Measurements from ENCODE around the gene HK3.

Gene HK3

DNA sequence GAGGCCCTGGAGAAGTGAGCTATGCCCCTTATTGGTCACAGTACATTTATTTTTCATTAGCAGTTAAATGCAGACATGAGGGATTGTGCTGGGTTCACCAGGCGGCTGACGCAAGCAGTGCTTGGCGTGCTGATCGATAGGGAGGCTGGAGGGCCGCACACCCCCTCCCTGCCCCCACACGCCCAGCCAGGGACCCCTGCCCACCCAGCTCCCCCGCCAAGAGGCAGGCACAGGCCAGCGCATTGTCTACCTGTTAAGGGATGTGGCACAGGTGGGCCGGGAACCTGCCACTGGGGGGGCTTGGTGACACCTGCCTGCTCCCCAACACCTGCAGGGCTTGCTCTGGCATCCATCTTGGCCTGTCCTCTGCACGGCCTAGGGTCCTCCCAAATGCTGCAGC, 39.2 kb downstream of the HK3 start:
- TF ChIP-seq, protein P1, sequence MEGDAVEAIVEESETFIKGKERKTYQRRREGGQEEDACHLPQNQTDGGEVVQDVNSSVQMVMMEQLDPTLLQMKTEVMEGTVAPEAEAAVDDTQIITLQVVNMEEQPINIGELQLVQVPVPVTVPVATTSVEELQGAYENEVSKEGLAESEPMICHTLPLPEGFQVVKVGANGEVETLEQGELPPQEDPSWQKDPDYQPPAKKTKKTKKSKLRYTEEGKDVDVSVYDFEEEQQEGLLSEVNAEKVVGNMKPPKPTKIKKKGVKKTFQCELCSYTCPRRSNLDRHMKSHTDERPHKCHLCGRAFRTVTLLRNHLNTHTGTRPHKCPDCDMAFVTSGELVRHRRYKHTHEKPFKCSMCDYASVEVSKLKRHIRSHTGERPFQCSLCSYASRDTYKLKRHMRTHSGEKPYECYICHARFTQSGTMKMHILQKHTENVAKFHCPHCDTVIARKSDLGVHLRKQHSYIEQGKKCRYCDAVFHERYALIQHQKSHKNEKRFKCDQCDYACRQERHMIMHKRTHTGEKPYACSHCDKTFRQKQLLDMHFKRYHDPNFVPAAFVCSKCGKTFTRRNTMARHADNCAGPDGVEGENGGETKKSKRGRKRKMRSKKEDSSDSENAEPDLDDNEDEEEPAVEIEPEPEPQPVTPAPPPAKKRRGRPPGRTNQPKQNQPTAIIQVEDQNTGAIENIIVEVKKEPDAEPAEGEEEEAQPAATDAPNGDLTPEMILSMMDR (IDR thresholded peaks at IDR 0.05; ENCODE audit: control insufficient read depth, insufficient read depth, low read depth, low read length, missing control alignments): no peak
- DNase-seq (ENCODE audit: low read depth): no peak
- no peak overlapping the region for H3K4me3 ChIP-seq (ENCODE audit: control insufficient read depth, low read depth, low read length)

DNA sequence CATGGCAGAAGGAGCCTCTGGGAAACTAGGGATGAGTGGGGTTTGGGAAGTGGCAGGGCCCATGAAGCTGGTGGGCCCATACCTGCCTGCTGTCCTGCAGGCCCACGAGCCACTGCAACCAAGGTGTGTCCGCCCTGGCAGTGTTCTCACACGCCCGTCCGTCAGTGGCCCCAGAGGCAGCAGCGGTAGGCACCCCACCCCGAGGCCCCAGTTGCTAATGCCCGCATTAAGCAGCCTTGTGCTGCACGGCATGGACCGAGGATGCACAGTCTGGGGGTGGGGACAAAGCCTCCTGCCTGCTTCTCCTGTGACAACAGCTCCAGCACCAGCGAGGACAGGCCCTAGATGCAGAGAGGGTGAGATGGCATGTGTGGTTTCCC, 41.3 kb downstream of the HK3 start:
- TF ChIP-seq, protein P1 (IDR thresholded peaks at IDR 0.05; ENCODE audit: control insufficient read depth, insufficient read depth, low read depth, low read length, missing control alignments): no peak
- DNase-seq (ENCODE audit: low read depth): no peak
- H3K4me3 ChIP-seq (ENCODE audit: control insufficient read depth, low read depth, low read length): no peak overlapping the region

DNA sequence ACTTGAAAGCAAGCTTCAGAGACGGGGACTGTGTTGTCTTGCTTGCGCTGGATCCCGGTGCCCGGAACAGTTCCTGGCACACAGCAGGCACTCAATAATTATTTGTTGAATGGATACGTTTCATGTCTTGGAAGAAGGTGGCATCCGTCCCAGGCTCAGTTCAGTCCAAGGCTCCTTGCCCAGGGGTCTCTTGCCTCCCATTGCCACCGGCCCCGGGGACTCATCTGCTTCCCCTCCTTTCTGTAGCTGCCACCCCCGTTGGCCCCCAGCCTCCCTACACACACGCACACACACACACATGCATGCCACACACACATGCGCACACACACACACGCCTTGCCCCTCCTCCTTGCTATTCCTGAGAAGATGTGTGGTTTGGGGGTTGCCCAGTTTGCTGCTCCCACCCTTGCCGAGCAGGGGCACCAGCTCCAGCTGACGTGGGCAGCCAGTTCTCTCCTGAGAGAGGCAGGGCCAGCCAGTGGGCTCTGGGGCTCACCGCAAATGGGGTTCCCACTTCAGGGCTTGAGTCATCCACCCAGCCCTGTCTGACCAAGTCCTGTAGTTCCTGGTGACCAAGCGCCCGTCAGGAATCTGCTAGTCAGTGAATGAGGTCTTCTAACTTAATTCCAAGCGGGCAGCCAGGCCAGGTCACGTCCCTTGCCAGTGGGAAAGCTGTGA, 41.8 kb downstream of the HK3 start:
- no peak overlapping the region for H3K4me3 ChIP-seq (ENCODE audit: control insufficient read depth, low read depth, low read length)
- DNase-seq (ENCODE audit: low read depth): no peak
- TF ChIP-seq, protein P1 (IDR thresholded peaks at IDR 0.05; ENCODE audit: control insufficient read depth, insufficient read depth, low read depth, low read length, missing control alignments): no peak

DNA sequence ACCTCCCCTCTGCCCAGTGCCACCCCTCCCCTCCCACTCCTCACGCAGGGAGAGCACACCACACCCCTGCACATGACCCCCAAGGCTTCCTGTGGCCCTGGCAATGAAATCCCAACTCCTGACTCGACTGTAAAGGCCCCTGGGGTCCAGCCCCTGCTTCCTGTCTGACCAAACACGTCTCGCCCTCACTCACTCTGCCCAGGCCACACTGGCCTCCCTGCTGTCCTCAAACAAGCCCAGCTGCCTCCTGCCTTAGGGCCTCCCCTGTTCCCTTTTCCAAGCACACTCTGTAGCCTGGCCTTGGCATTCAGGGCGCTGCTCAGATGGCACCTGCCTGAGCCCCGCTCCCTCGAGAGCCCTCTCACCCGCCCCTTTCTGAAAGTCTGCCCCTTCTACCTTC, 42.4 kb downstream of the HK3 start:
- no peak overlapping the region for H3K4me3 ChIP-seq (ENCODE audit: control insufficient read depth, low read depth, low read length)
- no peak for DNase-seq (ENCODE audit: low read depth)
- TF ChIP-seq, protein P1 (IDR thresholded peaks at IDR 0.05; ENCODE audit: control insufficient read depth, insufficient read depth, low read depth, low read length, missing control alignments): no peak

DNA sequence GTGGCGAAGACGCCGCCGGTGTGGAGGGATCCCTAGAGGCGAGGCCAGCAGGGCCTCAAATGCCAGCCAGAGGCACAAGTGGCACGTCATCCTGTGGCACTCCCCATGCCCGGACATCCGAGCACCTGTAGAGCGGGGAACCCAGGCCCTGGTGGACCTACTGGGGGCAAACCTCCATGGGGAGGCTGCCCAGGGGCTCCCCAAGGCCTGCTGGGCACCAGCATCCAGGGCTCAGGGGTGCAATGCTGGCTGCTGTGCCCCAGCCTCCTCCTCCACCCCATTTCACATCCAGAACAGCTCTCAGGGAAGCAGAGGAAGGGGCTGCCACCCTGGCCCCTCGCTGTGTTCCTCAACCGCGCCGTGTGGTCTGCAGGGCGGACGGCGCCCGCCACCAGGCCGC, 43.5 kb downstream of the HK3 start:
- TF ChIP-seq, protein P1 (IDR thresholded peaks at IDR 0.05; ENCODE audit: control insufficient read depth, insufficient read depth, low read depth, low read length, missing control alignments): no peak
- DNase-seq (ENCODE audit: low read depth): no peak
- no peak overlapping the region for H3K4me3 ChIP-seq (ENCODE audit: control insufficient read depth, low read depth, low read length)

DNA sequence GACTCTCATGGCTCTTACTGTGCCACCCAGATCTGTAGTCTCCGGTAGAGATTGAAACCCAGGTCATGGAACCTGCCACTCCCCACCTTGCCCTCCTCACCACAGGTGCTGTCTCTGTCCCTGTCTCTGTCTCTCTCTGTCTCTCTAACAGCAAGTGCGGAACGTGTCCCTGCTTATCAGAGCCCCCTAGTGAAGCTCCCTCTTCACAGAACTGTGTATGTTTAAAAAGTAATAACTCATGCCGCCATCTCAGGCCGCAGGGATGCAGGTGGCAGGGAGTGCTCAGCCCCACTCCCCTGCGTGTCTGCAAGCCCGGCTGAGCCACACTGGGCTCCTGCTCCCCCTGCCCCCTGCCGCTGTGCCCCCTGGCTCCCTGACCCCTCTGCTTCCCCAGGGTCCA, 45.0 kb downstream of the HK3 start:
- TF ChIP-seq, protein P1 (IDR thresholded peaks at IDR 0.05; ENCODE audit: control insufficient read depth, insufficient read depth, low read depth, low read length, missing control alignments): no peak
- no peak for DNase-seq (ENCODE audit: low read depth)
- H3K4me3 ChIP-seq (ENCODE audit: control insufficient read depth, low read depth, low read length): no peak overlapping the region
